GM21515 (cell line): ENCODE results near the gene SKOR1.

Source experiments
- ATAC-seq: cut with Tn5 transposase; IDR thresholded peaks from one replicate; pipeline ENCODE4 v1.9.1; 2021; ENCODE audit not compliant: unreplicated experiment

The SKOR1 gene

GRCh38 chr15:67816668-67817067 is 8.6 kb upstream of the SKOR1 start:
- no peak for ATAC-seq

- no peak for ATAC-seq
These were observed 6.8 kb upstream of the SKOR1 start for GRCh38 chr15:67818464-67818863.

- no peak for ATAC-seq
These were observed 5.7 kb upstream of the SKOR1 start for GRCh38 chr15:67819636-67820035.

GRCh38 chr15:67820122-67820991 is 5.0 kb upstream of the SKOR1 start:
- no peak for ATAC-seq

- ATAC-seq = no peak
These were observed 4.1 kb upstream of the SKOR1 start for GRCh38 chr15:67820992-67821783.

GRCh38 chr15:67821784-67822440 is 3.4 kb upstream of the SKOR1 start:
- ATAC-seq = no peak

- ATAC-seq = no peak
These were observed 2.6 kb upstream of the SKOR1 start for GRCh38 chr15:67822537-67823313.

GRCh38 chr15:67823314-67824196 is 1.8 kb upstream of the SKOR1 start:
- no peak for ATAC-seq

- no peak for ATAC-seq
These were observed 926 bp upstream of the SKOR1 start for GRCh38 chr15:67824197-67824968.

- ATAC-seq = no peak
These were observed 790 bp downstream of the SKOR1 start for GRCh38 chr15:67825881-67826716.

GRCh38 chr15:67826717-67827561 is 1.6 kb downstream of the SKOR1 start:
- ATAC-seq = no peak

GRCh38 chr15:67827562-67828277 is 2.4 kb downstream of the SKOR1 start:
- ATAC-seq = no peak

- ATAC-seq = no peak
These were observed 3.1 kb downstream of the SKOR1 start for GRCh38 chr15:67828278-67828968.

GRCh38 chr15:67828969-67829646 is 3.8 kb downstream of the SKOR1 start:
- ATAC-seq = no peak

- ATAC-seq = no peak
These were observed 4.6 kb downstream of the SKOR1 start for GRCh38 chr15:67829647-67830504.
